Neural cell (in vitro differentiated cells): ENCODE results near the gene MMS19.

Experiments
- CTCF ChIP-seq: fragments of 450-650 bp; IDR thresholded peaks from 2 replicates; pipeline ENCODE4 v1.5.1; 2014; ENCODE audit warnings: antibody characterized with exemption, mild to moderate bottlenecking, moderate library complexity; ENCODE audit not compliant: poor library complexity, severe bottlenecking
- EP300 ChIP-seq: fragments of 450-650 bp; conservative IDR thresholded peaks from 2 replicates; pipeline ENCODE4 v1.6.1; 2014; ENCODE audit warnings: antibody characterized with exemption, mild to moderate bottlenecking, moderate library complexity; ENCODE audit not compliant: poor library complexity, severe bottlenecking
- EZH2 ChIP-seq: fragments of 200-600, 300-800 bp; shearing (Covaris generic), sonication (generic); IDR thresholded peaks from 2 replicates; pipeline ENCODE4 v1.6.1; 2014; ENCODE audit warnings: antibody characterized with exemption, low read length, borderline replicate concordance, mild to moderate bottlenecking; ENCODE audit not compliant: insufficient read depth, poor library complexity, severe bottlenecking
- MXI1 ChIP-seq: fragments of 450-650 bp; conservative IDR thresholded peaks from 2 replicates; pipeline ENCODE4 v1.6.1; 2014; ENCODE audit warnings: antibody characterized with exemption, mild to moderate bottlenecking; ENCODE audit not compliant: poor library complexity, severe bottlenecking
- POLR2AphosphoS5 ChIP-seq: IDR thresholded peaks from 2 replicates; pipeline ENCODE4 v1.6.1; 2012
- REST ChIP-seq: IDR thresholded peaks from 2 replicates; pipeline ENCODE4 v1.6.1; 2012; ENCODE audit warnings: borderline replicate concordance

- TF ChIP-seq CTCF, result no peak
- no peak for TF ChIP-seq MXI1
- no peak for TF ChIP-seq POLR2AphosphoS5
- no peak for TF ChIP-seq EZH2
- no peak for TF ChIP-seq REST
- no peak for TF ChIP-seq EP300
These were observed 39.1 kb upstream of the MMS19 start for GRCh38 chr10:97537186-97537869.
